ENCODE results near the gene PTGER4. TPM values are rescaled to one million over a fixed set of nuclear protein-coding genes. Genes with fewer than 3 reads are reported as not detected.
"Not testable (repeated sequence)": the region's sequence is repeated elsewhere in the genome, so short reads cannot be mapped to it uniquely, and the experiment has no call there.

PTGER4 gene
- total and polyA plus RNA-seq, 11 donors = 2.1 to 43.7 (median 8.8) TPM

GRCh38 chr5:40654377-40654991 is 25.2 kb upstream of the PTGER4 start:
- peak overlapping the region in 1 of 12 donors; percentile 57 for H3K27ac ChIP-seq
- no peaks in the 10 kb centered on the region for H3K36me3 ChIP-seq
- H3K4me1 ChIP-seq = peaks cover 0 to 33% (median 0%) of the 10 kb centered on the region in 12 donors
- DNase-seq (no peak), ATAC-seq (no peak)
- 69 to 78% (median 75%) methylated on average over 4 of the region's 4 CpGs for WGBS, 4 donors
- H3K4me3 ChIP-seq = peak overlapping the region in 1 of 12 donors; percentile 3
- no peaks in the 10 kb centered on the region for H3K27me3 ChIP-seq
- no peak for TF ChIP-seq CTCF (IDR thresholded peaks at IDR 0.05)
- TF ChIP-seq POLR2A (IDR thresholded peaks at IDR 0.05) = no peak
- intact Hi-C loops (cut with DNase I) = no loop called here
- peaks cover 0 to 6% (median 0%) of the 10 kb centered on the region in 12 donors for H3K9me3 ChIP-seq

- H3K9me3 ChIP-seq = peaks cover 0 to 6% (median 0%) of the 10 kb centered on the region in 12 donors
- ATAC-seq (no peak), DNase-seq (no peak)
- no peaks in the 10 kb centered on the region for H3K36me3 ChIP-seq
- H3K27me3 ChIP-seq = no peaks in the 10 kb centered on the region
- peaks cover 0 to 26% (median 0%) of the 10 kb centered on the region in 12 donors for H3K4me1 ChIP-seq
- peak overlapping the region in 1 of 12 donors; percentile 8 for H3K27ac ChIP-seq
- no peak for TF ChIP-seq POLR2A (IDR thresholded peaks at IDR 0.05)
- no peak for TF ChIP-seq CTCF (IDR thresholded peaks at IDR 0.05)
- H3K4me3 ChIP-seq = no peak overlapping the region
- intact Hi-C loops (cut with DNase I) = no loop called here
- 38 to 62% (median 47%) methylated on average over 2 of the region's 2 CpGs for WGBS, 4 donors
Measured at GRCh38 chr5:40655138-40655537, 24.6 kb upstream of the PTGER4 start.

DNA sequence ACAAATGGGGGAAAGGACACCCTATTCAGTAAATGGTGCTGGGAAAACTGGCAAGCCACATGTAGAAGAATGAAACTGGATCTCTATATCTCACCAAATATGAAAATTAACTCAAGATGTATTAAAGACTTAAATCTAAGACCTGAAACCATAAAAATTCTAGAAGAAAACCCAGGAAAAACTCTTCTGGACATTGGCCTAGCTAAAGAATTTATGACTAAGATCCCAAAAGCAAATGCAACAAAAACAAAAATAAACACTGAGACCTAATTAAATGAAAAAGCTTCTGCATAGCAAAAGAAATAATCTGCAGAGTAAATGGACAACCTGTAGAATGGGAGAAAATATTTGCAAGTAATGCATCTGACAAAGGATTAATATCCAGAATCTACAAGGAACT is 23.6 kb upstream of the PTGER4 start:
- H3K27me3 ChIP-seq; H3K4me3 ChIP-seq; H3K27ac ChIP-seq; DNase-seq; ATAC-seq; H3K36me3 ChIP-seq; H3K9me3 ChIP-seq; intact Hi-C loops (cut with DNase I): not testable (repeated sequence)
- H3K4me1 ChIP-seq = peaks cover 0 to 23% (median 0%) of the 10 kb centered on the region in 12 donors

DNA sequence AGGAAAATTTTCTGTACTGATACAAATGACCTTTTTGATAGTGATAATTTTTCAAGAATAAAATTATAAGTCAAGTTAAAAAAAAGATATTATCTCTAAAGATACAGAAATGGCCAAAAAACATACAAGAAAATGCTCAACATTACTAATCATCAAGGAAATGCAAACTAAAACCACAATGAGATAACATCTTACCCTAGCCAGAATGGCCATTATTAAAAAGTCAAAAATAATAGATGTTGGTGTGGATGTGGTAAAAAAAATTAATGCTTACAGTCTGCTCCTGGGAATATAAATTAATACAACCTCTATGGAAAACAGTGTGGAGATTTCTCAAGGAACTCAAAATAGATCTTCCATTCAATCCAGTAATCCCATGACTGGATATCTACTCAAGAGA is 22.9 kb upstream of the PTGER4 start:
- Histone ChIP-seq H3K36me3 (no peaks in the 10 kb centered on the region), H3K27ac (no peak overlapping the region), H3K4me1 (peaks cover 0 to 23% (median 0%) of the 10 kb centered on the region in 12 donors), H3K9me3 (peaks cover 0 to 6% (median 0%) of the 10 kb centered on the region in 12 donors), H3K4me3 (no peak overlapping the region), H3K27me3 (no peaks in the 10 kb centered on the region)
- intact Hi-C loops (cut with DNase I) = no loop called here
- DNase-seq (no peak), ATAC-seq (no peak)
- TF ChIP-seq CTCF (IDR thresholded peaks at IDR 0.05) = no peak
- TF ChIP-seq POLR2A (IDR thresholded peaks at IDR 0.05) = no peak

GRCh38 chr5:40660751-40661150 is 19.0 kb upstream of the PTGER4 start:
- WGBS, 4 donors = 77 to 93% (median 87%) methylated on average over 2 of the region's 2 CpGs
- intact Hi-C loops (cut with DNase I) = no loop called here
- DNase-seq = no peak

More at GRCh38 chr5:40660751-40661150, 19.0 kb upstream of the PTGER4 start:
- no peak for ATAC-seq
- H3K9me3 ChIP-seq = peaks cover 0 to 6% (median 0%) of the 10 kb centered on the region in 12 donors
- TF ChIP-seq CTCF (IDR thresholded peaks at IDR 0.05) = no peak
- TF ChIP-seq POLR2A (IDR thresholded peaks at IDR 0.05) = no peak
- H3K27ac ChIP-seq = no peak overlapping the region
- H3K4me1 ChIP-seq = peaks cover 0 to under 1% (median 0%) of the 10 kb centered on the region in 12 donors
- no peaks in the 10 kb centered on the region for H3K36me3 ChIP-seq
- H3K4me3 ChIP-seq = no peak overlapping the region
- H3K27me3 ChIP-seq = no peaks in the 10 kb centered on the region
